ENCODE data around the gene CSAD.

GRCh38 chr12:53180931-53181645 is 363 bp upstream of the CSAD start:
- TF ChIP-seq CTCF (IDR thresholded peaks at IDR 0.05) (peak in 2 of 4 donors; percentile 9 to 14), POLR2A (IDR thresholded peaks at IDR 0.05) (no peak)

Data from right lobe of liver (tissue), 4 donors.